Measurements from ENCODE around the gene PSD4. TPM values are rescaled to one million over a fixed set of nuclear protein-coding genes. Genes with fewer than 3 reads are reported as not detected.

Gene PSD4
- total RNA-seq, 1 donor from 2014 or later: 6.5 TPM

- no peak for DNase-seq (ENCODE audit: low spot score)
Observed at GRCh38 chr2:113142290-113142689, 31.5 kb upstream of the PSD4 start.

DNA sequence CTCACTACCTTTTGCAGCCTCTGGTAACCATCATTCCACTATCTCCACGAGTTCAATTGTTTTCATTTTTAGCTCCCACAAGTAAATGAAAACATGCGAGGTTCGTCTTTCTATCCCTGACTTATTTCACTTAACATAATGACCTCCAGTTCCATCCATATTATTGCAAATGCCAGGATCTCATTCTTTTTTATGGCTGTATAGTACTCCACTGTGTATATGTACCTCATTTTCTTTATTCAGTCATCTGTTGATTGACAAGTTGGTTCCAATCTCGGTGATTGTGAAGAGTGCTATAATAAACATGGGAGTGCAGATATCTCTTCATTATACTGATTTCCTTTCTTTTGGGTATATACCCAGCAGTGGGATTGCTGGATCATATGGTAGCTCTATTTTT lies 29.5 kb upstream of the PSD4 start:
- DNase-seq (ENCODE audit: low spot score): no peak

GRCh38 chr2:113148606-113149552 lies 24.9 kb upstream of the PSD4 start:
- DNase-seq (ENCODE audit: low spot score): no peak

DNA sequence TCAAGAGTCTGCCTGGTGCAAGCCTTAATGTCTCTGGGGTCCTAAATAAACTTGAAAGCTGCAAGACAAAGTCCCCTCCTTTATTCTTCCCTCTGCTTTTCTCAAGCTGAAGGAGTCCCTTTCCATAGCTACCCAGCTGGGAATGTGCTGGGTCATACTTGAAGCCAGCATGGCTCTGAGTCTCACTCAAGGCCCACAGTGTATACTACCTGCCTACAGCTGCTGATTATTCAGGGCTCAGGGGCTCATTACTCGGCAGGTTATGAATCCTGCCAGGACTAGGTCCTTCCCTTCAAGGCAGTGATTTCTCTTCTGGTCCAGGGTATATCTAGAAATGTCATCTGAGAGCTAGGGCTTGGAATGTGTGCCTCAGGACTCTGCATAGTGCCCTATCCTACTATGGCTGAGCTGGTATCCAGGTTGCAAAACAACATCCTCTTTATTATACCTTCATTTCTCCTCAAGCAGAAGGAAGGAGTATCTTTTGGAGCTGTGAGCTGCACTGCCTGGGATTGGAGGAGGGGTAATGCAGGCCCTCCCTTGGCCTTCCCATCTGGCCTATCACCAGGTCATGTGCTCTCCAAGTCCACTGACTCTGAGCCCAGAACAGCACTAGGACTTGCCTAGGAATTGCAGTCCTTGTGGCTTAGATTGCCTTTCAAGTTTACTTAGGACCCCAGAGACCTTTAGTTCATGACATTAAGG lies 24.1 kb upstream of the PSD4 start:
- no peak for DNase-seq (ENCODE audit: low spot score)

GRCh38 chr2:113150258-113150601 lies 23.5 kb upstream of the PSD4 start:
- no peak for DNase-seq (ENCODE audit: low spot score)

DNA sequence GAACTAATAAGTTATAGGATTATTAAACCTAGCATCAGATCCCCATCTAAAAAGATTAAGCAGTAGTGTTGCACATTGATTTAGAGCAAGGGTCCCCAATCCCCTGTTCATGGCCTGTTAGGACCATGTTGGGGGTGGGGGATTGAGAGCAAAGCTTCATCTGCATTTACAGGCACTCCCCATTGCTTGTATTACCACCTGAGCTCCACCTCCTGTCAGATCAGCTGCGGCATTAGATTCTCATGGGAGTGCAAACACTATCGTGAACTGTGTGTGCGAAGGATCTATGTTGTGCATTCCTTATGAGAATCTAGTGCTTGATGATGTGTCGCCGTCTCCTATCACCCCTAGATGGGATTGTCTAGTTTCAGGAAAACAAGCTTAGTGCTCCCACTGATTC lies 18.4 kb upstream of the PSD4 start:
- no peak for DNase-seq (ENCODE audit: low spot score)

DNA sequence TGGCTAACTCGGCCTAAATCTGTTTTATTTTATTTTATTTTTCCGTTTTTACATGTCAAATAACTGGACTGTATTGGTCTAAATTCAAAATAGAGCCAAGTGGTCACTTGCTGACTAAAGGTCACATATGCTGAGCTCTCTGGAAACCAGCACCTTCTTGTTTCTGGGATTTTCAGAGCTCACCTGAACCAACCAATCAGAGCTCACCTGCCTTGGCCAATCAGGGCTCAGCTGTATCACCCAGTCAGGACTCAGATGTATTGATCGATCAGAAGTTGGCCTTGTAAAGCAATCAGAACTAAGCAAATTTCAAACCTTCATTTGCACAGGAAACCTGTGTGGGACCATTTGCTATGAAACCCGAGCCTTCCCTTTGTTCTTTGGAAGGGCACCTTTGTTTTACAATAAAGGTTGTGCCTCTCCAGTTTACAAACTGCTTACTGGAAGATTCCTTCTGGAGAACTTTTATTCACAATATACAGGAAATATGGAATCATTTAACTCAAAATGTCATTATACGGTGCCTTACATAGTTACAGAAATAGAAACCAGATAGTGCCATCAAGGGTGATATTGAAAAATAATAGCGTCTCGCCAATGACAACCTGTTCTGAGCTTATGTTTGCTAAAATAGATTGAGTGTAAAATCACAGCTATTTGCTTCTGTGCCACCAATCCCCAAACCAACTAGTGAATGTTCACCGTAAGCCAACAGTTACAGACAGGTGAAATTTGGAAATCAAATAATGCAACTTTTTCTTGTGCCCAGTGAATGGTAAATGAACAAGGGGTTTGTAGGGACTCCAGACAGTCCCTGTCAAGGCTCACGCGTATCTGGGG lies 17.3 kb upstream of the PSD4 start:
- DNase-seq (ENCODE audit: low spot score): no peak

DNA sequence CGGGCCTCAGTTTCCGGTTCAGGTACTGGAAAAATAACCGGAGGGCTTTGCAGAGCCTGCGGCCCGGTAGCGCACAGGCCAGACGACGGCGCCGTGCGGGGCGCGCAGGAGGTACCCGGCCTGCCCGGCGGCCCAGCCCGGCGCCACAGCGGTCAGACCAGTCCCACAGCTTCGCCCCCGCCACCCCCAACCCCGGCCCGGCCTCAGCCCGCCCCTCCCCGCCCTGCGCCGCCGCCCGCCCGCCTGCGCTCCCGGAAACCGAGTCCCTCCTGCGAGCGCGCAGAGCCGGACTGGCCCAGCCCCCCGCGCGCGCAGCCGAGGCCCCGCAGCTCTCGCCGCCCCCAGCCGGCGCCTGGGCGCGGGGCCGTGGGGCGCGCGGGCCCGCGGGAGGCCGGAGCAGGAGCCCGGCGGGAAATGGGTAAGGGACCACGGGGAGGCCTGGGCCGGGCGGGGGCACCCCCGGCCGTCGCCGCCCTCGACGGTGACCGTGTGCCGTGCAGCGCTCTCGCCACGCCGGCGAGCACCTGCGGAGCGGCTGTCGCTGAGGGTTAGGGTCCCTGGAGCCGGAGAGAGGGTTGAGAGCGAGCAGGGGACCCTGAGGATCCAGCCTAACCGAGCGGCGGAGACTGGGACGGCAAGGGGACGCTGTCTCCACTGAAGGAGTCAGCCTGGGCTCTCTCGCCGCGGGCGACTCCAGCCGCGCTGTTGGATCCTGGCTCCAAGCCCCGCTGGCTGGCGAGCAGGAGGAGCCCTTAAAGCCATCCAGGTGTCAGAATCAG lies 16.5 kb upstream of the PSD4 start:
- DNase-seq (ENCODE audit: low spot score): peak; percentile 38

DNA sequence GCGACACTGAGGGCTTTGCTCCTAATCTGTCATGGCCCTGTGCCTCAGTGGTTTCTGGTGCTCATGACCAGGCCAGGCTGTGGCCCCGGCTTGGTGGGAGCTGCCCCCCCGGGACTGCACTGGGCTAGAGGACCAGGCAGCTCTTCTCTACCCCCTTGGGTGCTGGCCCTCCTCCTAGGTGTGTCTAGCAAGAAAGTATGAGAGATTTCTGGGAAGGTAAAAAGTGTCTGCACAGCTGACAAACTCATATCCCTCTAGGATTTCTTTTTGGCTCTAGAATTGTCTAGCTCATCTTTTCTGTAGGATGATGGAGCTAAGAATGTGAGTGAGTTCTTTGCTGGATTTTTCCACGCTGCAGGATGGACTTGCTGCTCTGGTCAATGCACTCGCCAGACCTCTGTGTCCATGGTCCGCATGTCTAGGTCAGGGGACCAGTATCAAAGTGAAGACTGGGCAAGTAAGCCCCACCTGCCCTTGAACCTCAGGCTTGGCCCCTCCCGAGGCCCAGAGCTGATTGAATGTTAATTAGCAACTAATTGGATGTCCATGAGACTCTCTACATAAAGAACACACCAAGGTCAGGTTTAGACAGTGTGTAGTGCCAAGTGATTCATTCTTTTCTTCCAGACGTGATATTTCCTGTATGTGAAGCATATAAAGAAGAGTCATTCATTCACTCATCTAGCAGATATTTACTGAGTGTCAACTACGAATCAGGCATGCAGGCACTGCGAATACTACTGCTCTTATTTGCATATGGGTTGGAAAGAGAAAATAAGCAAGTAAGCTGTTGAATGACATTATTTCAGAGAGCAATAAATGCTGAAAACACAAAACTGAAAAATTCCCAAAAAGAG lies 15.6 kb upstream of the PSD4 start:
- no peak for DNase-seq (ENCODE audit: low spot score)

DNA sequence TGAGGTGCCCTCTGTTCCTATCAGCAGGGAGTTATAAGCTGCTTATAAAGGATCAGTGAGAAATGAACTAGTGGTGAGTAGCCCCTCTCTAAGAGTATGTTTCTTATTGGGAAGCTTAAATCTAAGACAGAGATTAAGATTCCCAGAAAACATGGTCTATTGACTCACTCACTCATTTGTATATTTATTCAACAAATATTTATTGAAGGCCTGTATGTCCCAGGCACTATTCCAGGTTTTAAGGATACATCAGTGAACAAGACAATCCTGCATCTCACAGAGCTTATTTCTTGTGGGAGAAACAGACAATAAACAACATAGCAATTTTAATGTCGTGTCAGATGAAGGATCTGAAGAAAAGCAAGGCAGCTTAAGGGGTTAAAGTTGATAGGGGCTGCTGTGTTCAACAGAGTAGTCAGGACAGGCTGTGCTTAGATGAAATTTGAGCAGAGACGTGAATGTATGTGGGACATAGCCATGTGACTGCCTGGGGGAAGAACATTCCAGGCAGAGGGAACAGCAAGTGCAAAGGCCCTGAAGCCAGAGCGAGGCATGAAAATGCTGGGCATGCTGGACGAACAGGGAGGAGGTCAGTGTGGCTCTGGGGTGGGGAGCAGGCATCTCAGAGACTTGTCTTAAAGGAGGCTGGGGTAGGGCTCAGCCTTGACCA lies 14.8 kb upstream of the PSD4 start:
- DNase-seq (ENCODE audit: low spot score): no peak

DNA sequence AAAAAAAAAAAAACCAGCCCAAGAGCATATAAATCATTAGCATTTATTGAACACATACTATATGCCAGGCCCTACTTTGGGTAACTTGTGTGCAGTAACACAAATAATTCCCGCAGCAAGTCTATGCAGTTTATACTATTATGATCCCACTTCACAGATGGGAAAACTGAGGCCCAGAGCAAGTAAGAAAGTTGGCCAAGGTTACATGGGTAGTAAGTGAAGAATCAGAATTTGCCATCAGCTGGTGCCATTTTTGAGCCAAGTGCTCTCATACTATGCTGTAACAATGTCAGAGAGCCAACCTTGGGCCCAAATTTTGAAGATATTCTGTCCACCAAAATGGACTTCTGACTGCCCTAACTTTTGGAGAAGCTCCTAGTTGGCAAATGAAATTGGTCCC lies 13.5 kb upstream of the PSD4 start:
- no peak for DNase-seq (ENCODE audit: low spot score)

- no peak for DNase-seq (ENCODE audit: low spot score)
Observed at GRCh38 chr2:113160962-113161361, 12.8 kb upstream of the PSD4 start.

DNA sequence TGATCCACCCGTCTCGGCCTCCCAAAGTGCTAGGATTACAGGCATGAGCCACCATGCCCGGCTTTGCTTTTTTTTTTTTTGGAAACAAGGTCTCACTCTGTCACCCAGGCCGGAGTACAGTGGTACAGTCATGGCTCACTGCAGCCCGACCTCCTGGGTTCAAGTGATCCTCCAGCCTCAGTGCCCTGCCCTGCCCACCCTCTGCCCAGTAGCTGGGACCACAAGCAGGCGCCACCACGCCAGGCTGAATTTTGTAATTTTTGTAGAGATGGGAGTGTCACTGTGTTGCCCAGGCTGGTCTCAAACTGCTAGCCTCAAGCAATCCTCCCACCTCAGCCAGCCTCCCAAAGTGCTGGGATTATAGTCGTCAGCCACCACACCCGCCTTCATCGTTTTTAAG lies 11.6 kb upstream of the PSD4 start:
- DNase-seq (ENCODE audit: low spot score): no peak

- no peak for DNase-seq (ENCODE audit: low spot score)
Observed at GRCh38 chr2:113162869-113163268, 10.9 kb upstream of the PSD4 start.

DNA sequence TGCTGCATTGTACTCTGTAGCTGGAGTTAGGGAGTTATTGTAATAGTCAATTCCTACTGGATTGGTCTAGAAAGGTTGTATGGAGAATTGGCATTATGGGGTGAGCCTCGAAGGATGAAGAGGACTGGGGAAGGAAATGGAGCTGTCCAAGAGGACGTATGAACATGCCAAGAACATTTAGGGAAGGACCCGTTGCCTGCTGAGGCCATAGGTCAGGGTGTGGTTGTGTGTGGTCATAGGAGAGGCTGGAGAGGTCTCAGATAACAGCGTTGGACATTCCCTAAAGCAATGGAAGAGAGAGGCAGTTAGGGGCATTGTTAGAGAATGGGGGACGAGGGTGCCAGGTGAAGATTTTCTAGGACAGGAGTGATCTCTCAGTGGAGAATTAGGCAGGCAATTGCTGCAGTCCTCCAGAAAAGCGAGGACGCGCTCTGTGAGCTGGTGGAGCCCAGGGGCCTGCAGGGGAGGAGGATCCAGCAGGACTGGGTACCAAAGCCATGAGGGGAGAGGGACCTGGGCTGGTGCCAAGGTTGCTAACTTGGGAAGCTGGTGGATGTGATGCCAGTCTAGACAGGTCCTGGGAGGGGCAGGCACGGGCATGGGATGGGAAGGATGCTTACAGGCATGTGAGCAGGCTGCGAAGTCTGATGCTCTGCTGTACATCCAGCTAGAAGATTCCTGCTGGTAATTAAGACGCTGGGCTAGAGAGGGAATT lies 9.4 kb upstream of the PSD4 start:
- no peak for DNase-seq (ENCODE audit: low spot score)

DNA sequence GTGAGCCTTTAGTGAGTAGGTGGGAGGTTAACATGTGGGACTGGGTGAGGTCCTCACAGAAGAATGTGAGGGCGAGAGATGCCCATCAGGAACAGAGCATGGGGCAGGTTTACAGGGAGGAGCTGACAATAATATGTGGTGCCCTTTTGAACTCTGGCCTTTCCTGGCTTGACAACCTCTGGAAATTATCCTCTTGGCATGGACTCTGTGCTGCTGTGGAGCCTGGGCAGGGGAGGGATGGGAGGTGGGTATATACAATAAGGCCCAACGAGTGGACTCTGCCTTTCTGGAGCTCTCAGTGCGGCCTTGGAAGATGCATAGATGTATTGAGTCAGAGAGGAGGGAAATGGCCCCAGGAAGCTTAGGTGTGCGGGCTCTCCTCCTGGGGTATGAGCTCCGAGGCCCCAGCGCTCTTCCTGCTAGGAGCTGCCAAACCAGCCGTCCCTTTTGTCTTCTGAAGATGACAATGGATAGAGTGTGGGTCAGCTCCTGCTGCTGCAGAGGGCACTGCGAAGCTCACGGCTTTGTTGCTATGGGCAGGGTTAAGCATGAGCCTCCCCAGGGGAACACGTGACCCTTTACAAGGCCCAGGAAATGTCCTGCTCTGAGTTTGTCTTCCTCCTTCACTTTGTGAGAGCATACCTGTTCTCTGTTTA lies 8.7 kb upstream of the PSD4 start:
- no peak for DNase-seq (ENCODE audit: low spot score)

GRCh38 chr2:113166187-113166645 lies 7.6 kb upstream of the PSD4 start:
- no peak for DNase-seq (ENCODE audit: low spot score)

GRCh38 chr2:113167115-113167932 lies 6.4 kb upstream of the PSD4 start:
- DNase-seq (ENCODE audit: low spot score): no peak
